PFSK-1 (cell line): ENCODE measurements around the gene PNLIPRP2.

Experiments
- POLR2AphosphoS5 ChIP-seq: IDR thresholded peaks from 2 replicates; pipeline ENCODE4 v1.6.1; 2012; ENCODE audit warnings: low read depth, mild to moderate bottlenecking, control low read depth, low read length, moderate library complexity
- SIN3A ChIP-seq: IDR thresholded peaks from 2 replicates; pipeline ENCODE4 v1.6.1; 2012; ENCODE audit warnings: mild to moderate bottlenecking, low read length, moderate library complexity, borderline replicate concordance; ENCODE audit not compliant: insufficient read depth
- TF ChIP-seq, protein P1 (sequence below), 2 experiments: IDR thresholded peaks; 2 replicates each; pipeline versions ENCODE4 v1.6.1 to v1.8.0; 2011 to 2012; ENCODE audit warnings: low read depth in 2 of 2, low read length in 2 of 2, control low read depth in 1 of 2, inconsistent platforms in 1 of 2, mild to moderate bottlenecking in 1 of 2, moderate library complexity in 1 of 2; ENCODE audit not compliant: insufficient read depth in 1 of 2

DNA sequence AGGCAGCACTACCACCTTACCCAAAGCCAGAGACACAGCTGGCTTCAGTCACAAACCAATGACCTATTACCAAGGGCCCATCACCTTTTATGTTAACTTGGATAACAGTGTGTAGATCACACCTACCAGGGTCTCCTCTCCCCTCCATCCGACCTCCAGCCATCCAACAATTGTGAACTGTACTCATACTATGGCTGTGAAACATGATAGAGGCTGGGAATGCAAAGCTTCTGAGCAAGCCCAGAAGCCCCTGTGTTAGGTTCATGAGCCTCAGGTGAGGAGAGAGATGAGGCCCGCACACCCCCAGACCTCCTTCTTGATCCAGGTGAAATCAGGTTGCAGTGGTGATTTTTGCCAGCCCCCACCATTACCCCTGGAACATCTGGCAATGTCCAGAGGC, 47.7 kb downstream of the PNLIPRP2 start:
- TF ChIP-seq, protein P1, sequence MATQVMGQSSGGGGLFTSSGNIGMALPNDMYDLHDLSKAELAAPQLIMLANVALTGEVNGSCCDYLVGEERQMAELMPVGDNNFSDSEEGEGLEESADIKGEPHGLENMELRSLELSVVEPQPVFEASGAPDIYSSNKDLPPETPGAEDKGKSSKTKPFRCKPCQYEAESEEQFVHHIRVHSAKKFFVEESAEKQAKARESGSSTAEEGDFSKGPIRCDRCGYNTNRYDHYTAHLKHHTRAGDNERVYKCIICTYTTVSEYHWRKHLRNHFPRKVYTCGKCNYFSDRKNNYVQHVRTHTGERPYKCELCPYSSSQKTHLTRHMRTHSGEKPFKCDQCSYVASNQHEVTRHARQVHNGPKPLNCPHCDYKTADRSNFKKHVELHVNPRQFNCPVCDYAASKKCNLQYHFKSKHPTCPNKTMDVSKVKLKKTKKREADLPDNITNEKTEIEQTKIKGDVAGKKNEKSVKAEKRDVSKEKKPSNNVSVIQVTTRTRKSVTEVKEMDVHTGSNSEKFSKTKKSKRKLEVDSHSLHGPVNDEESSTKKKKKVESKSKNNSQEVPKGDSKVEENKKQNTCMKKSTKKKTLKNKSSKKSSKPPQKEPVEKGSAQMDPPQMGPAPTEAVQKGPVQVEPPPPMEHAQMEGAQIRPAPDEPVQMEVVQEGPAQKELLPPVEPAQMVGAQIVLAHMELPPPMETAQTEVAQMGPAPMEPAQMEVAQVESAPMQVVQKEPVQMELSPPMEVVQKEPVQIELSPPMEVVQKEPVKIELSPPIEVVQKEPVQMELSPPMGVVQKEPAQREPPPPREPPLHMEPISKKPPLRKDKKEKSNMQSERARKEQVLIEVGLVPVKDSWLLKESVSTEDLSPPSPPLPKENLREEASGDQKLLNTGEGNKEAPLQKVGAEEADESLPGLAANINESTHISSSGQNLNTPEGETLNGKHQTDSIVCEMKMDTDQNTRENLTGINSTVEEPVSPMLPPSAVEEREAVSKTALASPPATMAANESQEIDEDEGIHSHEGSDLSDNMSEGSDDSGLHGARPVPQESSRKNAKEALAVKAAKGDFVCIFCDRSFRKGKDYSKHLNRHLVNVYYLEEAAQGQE (IDR thresholded peaks at IDR 0.05; ENCODE audit: insufficient read depth in 1 of 2, low read depth in 2 of 2, low read length in 2 of 2): no peak
- no peak for TF ChIP-seq SIN3A
- TF ChIP-seq POLR2AphosphoS5: no peak
